Activated T-helper 17 cell treated with anti-CD3 and anti-CD28 coated beads, Interleukin-2, amount 50 U/mL, for 72 hours (primary cell): Measurements from ENCODE around the gene ZNF646. TPM values are rescaled to one million over a fixed set of nuclear protein-coding genes. Genes with fewer than 3 reads are reported as not detected.

ENCODE experiments used
- ATAC-seq: fragments of 150-1000 bp; cut with Tn5 transposase; replicated peaks from 2 replicates; pipeline ENCODE4 v1.10.0; 2021; ENCODE audit warnings: mild to moderate bottlenecking, moderate library complexity
- H3K27ac Mint-ChIP-seq: one replicate; pipeline ENCODE4 v1.8.0; 2022; ENCODE audit warnings: mixed read lengths
- H3K27me3 Mint-ChIP-seq: one replicate; pipeline ENCODE4 v1.8.0; 2022; ENCODE audit warnings: mixed read lengths
- H3K36me3 Mint-ChIP-seq: one replicate; pipeline ENCODE4 v1.8.0; 2022; ENCODE audit warnings: low read depth, mild to moderate bottlenecking, mixed read lengths
- H3K4me1 Mint-ChIP-seq: one replicate; pipeline ENCODE4 v1.8.0; 2022; ENCODE audit warnings: mixed read lengths
- H3K4me3 Mint-ChIP-seq: one replicate; pipeline ENCODE4 v1.8.0; 2022; ENCODE audit warnings: mild to moderate bottlenecking, mixed read lengths
- H3K9me3 Mint-ChIP-seq: one replicate; pipeline ENCODE4 v1.8.0; 2022; ENCODE audit warnings: mixed read lengths
- total RNA-seq, 2 donors: library from RNA; stranded (reverse); gene quantifications; one replicate each; pipeline ENCODE4 v1.2.3, GENCODE V29; 2022

Gene ZNF646, protein sequence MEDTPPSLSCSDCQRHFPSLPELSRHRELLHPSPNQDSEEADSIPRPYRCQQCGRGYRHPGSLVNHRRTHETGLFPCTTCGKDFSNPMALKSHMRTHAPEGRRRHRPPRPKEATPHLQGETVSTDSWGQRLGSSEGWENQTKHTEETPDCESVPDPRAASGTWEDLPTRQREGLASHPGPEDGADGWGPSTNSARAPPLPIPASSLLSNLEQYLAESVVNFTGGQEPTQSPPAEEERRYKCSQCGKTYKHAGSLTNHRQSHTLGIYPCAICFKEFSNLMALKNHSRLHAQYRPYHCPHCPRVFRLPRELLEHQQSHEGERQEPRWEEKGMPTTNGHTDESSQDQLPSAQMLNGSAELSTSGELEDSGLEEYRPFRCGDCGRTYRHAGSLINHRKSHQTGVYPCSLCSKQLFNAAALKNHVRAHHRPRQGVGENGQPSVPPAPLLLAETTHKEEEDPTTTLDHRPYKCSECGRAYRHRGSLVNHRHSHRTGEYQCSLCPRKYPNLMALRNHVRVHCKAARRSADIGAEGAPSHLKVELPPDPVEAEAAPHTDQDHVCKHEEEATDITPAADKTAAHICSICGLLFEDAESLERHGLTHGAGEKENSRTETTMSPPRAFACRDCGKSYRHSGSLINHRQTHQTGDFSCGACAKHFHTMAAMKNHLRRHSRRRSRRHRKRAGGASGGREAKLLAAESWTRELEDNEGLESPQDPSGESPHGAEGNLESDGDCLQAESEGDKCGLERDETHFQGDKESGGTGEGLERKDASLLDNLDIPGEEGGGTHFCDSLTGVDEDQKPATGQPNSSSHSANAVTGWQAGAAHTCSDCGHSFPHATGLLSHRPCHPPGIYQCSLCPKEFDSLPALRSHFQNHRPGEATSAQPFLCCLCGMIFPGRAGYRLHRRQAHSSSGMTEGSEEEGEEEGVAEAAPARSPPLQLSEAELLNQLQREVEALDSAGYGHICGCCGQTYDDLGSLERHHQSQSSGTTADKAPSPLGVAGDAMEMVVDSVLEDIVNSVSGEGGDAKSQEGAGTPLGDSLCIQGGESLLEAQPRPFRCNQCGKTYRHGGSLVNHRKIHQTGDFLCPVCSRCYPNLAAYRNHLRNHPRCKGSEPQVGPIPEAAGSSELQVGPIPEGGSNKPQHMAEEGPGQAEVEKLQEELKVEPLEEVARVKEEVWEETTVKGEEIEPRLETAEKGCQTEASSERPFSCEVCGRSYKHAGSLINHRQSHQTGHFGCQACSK (N-terminal part only)
- total RNA-seq: 10 to 100 TPM; 19.6 to 29.7 TPM

DNA sequence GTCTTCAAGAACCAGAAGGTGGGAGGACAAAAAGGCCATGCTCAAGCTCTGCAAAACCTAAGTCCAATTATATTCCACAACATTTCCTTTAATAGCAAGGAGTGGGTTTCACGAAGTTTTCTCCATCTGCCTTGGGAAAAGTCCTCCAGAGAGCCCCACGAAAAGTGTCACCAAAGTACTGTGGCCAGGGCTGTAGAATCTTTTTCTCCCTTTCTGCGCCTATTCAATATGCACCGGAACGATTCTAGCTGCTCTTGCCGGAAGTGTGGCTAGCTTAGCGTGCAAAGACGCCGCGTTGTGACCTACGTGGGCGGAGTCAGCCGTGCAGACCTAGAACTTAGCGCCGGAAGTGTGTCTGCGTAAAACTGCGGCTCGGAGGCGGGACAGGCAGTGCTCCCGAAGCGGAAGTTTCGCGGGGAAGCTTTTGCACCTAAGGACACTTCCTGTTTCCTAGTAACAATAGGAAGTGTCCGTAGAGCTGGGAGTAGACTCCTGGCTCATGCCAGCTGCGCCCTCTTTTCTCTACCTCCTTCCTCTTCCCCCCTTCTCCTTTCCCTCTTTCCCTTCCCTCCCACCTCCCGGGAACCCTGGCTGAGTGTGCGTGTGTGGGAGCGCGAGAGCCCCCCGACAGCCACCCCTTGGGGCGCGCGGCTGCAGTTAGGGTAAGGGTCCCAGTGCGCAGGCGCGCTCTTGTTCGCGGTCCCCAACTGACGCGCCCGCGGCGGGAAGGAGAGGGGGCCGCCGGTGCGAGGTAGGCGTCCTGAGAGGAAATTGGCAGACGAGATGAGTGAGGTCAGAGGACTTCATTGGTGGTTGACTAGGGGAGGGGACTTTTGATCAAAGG, at the start of gene ZNF646, which contains the start of gene ZNF668:
ZNF646 (plus strand) TSS at position 453 of the 844 bp plus-strand sequence. CDS start 1,903 bp downstream, outside the sequence.
ZNF668 (minus strand) TSS at position 271 of the 844 bp plus-strand sequence. CDS start 9,781 bp downstream, outside the sequence.
- Mint-ChIP-seq H3K4me1 (peaks cover 22% of the 10 kb centered on the region), H3K9me3 (no peaks in the 10 kb centered on the region), H3K27me3 (no peaks in the 10 kb centered on the region), H3K27ac (peak within 1 kb of the TSS; percentile 95), H3K36me3 (peaks cover 56% of the 10 kb centered on the region), H3K4me3 (peak within 1 kb of the TSS; percentile 93)
- ATAC-seq: peak; percentile 88

DNA sequence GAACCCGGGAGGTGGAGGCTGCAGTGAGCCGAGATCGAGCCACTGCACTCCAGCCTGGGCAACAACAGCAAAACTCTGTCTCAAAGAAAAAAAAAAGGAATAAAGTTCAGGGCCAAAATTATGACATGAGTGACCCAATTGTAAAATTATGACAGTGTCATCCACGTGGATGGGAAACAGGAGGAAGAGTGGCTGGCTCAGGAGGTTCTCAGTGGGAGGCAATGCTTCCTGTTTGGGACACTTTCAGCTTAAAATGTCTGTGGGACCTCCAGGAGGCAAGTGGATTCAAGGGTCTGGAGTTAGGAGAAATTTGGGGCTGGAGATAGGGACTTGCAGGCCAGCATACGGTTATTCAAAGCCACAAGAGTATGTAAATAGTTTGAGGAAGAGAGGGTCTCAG, 48.9 kb upstream of the ZNF646 start:
- Mint-ChIP-seq H3K27me3 (no peaks in the 10 kb centered on the region), H3K4me1 (no peaks in the 10 kb centered on the region), H3K4me3 (no peak overlapping the region), H3K27ac (no peak overlapping the region), H3K9me3 (no peaks in the 10 kb centered on the region), H3K36me3 (no peaks in the 10 kb centered on the region)
- no peak for ATAC-seq

DNA sequence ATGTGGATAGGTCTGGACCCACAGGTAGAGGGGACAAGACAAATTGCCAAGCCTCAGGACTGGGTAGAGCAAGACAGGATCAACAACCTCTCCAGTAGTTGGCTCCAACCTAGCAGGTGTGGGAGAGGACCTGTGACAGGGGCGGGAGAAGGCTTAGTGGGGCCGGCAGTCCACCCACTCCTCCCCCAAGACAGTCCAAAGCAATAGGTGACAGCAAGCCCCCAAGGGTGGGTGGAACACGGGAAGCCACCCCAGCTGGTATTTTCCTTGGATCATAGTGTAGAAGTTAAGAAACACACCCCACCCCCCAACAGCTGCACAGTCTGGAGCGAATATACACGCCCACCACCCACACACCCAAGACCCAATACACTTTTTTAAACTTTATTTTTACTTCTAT, 45.0 kb upstream of the ZNF646 start:
- Mint-ChIP-seq H3K36me3 (peaks cover 18% of the 10 kb centered on the region), H3K9me3 (no peaks in the 10 kb centered on the region), H3K4me3 (no peak overlapping the region), H3K27me3 (no peaks in the 10 kb centered on the region), H3K4me1 (no peaks in the 10 kb centered on the region), H3K27ac (no peak overlapping the region)
- no peak for ATAC-seq

DNA sequence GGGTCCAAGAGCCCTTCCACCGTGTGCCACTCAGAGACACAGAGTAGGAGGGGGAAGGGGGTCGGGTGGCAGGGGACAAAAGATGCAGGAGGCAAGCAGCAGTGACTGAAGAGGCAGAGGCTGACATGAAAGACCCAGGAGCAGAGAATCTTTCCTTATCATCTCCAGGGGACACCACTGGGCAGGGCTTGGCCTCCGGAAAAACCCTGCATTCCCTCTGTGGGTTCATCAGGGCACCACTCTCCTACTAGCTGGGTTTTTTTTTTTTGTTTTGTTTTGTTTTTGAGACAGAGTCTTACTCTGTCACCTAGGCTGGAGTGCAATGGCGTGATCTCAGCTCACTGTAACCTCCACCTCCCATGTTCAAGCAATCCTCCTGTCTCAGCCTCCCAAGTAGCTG, 42.9 kb upstream of the ZNF646 start:
- Mint-ChIP-seq H3K27ac (no peak overlapping the region), H3K36me3 (peaks cover 38% of the 10 kb centered on the region), H3K4me1 (no peaks in the 10 kb centered on the region), H3K4me3 (peak overlapping the region; percentile 89), H3K9me3 (no peaks in the 10 kb centered on the region), H3K27me3 (no peaks in the 10 kb centered on the region)
- no peak for ATAC-seq

DNA sequence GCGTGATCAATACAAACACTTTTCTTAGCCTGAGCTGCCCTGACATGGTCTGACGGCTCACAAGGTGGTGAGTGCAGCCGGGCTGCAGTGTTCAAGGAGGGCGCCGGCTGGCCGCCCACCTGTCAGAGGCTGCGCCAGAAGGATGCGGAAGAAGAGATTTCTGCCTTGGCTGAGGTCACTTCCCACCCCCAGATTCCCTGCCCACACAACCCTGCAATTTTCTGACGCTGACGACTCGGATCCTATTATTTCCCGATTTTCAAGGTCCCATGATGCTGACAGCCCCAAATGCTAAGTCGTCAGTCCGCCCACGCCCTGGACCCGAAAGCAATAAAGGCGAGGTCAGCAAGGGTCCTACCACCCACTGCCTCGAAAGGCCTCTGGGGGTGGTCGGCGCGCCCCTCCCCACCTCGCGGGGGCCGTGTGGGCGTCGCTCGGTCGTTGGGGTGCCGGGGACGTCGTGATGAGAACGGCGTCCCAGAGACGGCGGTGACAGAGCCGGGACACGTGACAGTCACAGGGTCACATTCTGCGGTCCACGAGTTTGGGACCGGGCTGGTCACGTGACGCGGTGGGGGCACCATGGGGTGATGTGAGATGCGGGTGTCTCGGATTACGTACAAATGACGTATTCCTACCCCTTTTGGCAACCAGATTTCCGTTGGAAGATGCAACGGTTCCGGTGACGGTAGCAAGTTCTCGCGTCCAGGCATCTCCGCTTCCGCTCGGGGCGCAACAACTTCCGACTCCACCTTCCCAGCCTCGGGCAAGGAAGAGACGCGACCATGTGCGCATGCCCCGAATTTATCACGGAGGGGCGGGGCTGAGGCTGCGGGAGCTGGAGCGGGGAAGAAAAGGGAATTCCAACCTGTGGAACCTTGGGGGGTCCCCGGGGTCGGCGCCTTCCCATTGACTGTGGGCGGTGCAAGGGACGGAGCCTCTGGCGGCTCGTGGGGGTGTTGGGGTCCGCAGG, 41.2 kb upstream of the ZNF646 start, which contains the start of gene STX4:
STX4 (plus strand) TSS at position 823 of the 973 bp plus-strand sequence. CDS start 248 bp downstream, outside the sequence.
- Mint-ChIP-seq H3K4me3 (peak within 1 kb of the TSS; percentile 89), H3K9me3 (no peaks in the 10 kb centered on the region), H3K27ac (peak within 1 kb of the TSS; percentile 91), H3K4me1 (peaks cover 6% of the 10 kb centered on the region), H3K27me3 (no peaks in the 10 kb centered on the region), H3K36me3 (peaks cover 51% of the 10 kb centered on the region)
- peak; percentile 90 for ATAC-seq

DNA sequence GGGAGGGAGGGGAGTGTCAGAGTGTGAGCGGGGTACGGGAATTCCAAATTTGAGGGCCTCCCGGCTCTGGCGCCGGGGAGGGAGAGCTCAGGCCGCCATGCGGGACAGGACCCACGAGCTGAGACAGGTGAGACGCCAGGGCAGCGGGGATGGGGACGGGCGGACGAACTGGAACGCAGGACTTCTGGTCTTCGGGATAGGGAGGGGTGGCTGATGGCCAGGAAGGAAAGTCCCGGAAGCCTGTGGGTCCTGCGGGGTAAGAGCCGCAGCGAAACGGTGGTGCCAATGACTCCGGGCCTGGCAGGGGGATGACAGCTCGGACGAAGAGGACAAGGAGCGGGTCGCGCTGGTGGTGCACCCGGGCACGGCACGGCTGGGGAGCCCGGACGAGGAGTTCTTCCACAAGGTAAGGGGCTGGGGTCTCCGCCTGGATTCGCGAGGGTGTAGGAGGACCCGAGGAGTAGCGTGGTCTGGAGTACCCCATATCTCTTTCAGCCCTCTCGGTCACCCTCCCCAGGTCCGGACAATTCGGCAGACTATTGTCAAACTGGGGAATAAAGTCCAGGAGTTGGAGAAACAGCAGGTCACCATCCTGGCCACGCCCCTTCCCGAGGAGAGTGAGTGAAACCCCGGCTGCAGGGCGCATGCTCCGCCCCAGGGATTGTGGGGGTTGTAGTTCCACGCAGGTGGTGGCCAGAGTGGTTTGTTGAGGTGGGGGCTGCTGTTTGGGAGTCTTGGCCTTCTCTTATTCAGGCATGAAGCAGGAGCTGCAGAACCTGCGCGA, 40.3 kb upstream of the ZNF646 start:
- peaks cover 6% of the 10 kb centered on the region for H3K4me1 Mint-ChIP-seq
- ATAC-seq: peak; percentile 57
- no peaks in the 10 kb centered on the region for H3K27me3 Mint-ChIP-seq

DNA sequence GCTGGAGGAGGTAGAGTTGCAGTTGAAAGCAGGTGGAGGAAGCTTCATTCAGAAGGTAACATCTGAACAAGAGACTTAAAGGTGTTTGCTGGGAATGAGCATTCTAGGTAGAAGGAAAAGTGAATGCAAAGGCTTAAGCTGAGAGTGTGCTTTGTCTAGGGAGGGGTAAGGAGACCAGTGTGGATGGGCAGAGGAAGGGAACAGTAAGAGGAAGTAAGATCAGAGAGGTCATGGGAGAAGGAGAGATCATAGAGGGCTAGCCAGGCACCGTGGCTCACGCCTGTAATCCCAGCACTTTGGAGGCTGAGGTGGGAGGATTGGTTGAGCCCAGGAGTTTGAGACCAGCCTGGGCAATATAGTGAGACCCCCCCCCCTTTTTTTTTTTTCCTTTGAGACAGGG, 37.5 kb upstream of the ZNF646 start:
- no peak for ATAC-seq
- peaks cover 6% of the 10 kb centered on the region for H3K4me1 Mint-ChIP-seq
- no peak overlapping the region for H3K27ac Mint-ChIP-seq
- peaks cover 86% of the 10 kb centered on the region for H3K36me3 Mint-ChIP-seq
- H3K4me3 Mint-ChIP-seq: no peak overlapping the region
- no peaks in the 10 kb centered on the region for H3K9me3 Mint-ChIP-seq
- H3K27me3 Mint-ChIP-seq: no peaks in the 10 kb centered on the region

More for the DNA sequence above, 40.3 kb upstream of the ZNF646 start:
- Mint-ChIP-seq H3K27ac (peak overlapping the region; percentile 91), H3K4me3 (peak overlapping the region; percentile 89), H3K36me3 (peaks cover 60% of the 10 kb centered on the region), H3K9me3 (no peaks in the 10 kb centered on the region)

DNA sequence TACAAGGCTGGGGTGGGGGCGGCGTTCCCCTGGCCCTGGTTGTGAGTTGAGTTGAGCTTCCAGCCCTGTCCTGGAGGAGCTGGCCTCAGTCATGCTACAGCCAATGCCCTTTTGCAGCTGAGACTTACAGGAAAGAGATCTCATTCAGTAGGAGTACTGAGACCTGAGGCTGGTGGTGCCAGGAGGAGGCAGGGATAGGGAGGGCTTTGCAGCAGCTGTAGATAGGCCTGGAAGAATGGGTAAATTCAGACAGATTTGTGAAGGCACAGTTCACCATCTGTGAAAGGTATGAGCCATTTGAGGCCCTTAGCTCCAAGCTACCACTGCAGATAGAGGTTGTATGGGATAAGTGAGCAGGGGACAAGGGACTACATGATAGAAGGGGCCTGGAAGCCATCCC, 35.2 kb upstream of the ZNF646 start:
- Mint-ChIP-seq H3K27ac (no peak overlapping the region), H3K27me3 (no peaks in the 10 kb centered on the region)
- ATAC-seq: no peak

DNA sequence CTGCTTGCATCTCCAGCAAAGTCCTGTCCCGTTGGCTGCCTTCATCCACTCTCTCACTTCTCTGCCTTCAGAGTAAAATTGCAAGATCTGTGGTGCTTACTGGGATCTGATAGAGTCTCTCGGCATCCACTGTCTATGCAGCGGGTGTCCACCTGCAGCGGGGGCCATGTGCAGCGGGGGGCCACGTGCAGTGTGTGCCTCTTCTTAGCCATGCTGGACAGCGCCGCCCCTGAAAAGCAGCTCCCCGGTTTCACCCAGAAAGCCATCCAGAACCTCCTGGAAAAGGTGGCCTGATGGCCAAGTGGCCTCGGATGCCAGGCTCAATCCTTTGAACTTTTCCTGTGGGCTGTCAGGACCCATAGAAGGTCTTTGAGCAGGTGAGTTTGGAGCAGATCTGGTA, 31.4 kb upstream of the ZNF646 start:
- Mint-ChIP-seq H3K36me3 (peaks cover 50% of the 10 kb centered on the region), H3K9me3 (no peaks in the 10 kb centered on the region), H3K27ac (no peak overlapping the region), H3K4me1 (peaks cover 5% of the 10 kb centered on the region), H3K4me3 (no peak overlapping the region), H3K27me3 (no peaks in the 10 kb centered on the region)
- ATAC-seq: no peak

More for the DNA sequence above, 35.2 kb upstream of the ZNF646 start:
- Mint-ChIP-seq H3K9me3 (no peaks in the 10 kb centered on the region), H3K36me3 (peaks cover 85% of the 10 kb centered on the region), H3K4me3 (no peak overlapping the region), H3K4me1 (peaks cover 6% of the 10 kb centered on the region)

DNA sequence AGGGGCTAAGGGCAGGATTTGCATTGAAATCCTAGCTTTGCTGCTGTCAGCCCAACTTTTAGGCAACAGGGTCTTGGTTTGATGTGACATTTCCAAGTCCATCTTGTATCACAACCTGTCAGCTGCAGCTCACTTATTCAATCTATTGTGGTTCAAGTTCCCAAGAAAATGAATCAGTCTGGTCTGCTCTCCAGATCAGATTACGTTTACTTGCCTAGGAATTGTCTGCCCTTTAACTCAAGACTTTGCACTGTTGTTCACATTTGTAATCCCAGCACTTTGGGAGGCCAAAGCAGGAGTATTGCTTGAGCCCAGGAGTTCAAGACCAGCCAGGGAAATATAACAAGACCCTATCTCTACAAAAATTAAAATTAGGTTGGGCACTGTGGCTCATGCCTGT, 30.9 kb upstream of the ZNF646 start:
- Mint-ChIP-seq H3K9me3 (no peaks in the 10 kb centered on the region), H3K36me3 (peaks cover 45% of the 10 kb centered on the region), H3K27me3 (no peaks in the 10 kb centered on the region)

DNA sequence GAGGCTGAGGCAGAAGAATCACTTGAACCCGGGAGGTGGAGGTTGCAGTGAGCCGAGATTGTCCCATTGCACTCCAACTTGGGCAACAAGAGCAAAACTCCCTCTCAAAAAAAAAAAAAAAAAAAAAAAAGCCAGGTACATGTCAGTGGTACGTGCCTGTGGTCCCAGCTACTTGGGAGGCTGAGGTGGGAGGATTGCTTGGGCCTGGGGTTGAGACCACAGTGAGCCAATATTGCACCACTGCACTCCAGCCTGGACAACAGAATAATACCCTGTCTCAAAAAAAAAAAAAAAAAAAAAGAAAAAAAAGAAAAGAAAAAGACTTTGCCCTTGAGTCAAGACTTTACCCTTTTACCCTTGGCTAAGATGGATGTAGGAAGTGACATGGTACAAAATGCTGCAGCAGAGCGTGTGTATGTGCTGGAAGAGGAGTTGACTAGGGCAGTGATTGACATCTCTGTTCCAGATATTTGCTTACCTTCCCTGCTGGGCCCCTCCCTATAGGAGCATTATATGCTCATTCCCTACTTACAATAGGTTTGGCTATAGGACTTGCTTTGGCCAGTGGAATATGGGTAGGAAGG, 30.2 kb upstream of the ZNF646 start:
- H3K36me3 Mint-ChIP-seq: peaks cover 39% of the 10 kb centered on the region
- no peaks in the 10 kb centered on the region for H3K27me3 Mint-ChIP-seq
- H3K4me1 Mint-ChIP-seq: peaks cover 5% of the 10 kb centered on the region
- no peaks in the 10 kb centered on the region for H3K9me3 Mint-ChIP-seq
- H3K27ac Mint-ChIP-seq: no peak overlapping the region
- no peak for ATAC-seq
- H3K4me3 Mint-ChIP-seq: no peak overlapping the region

More for the DNA sequence above, 30.9 kb upstream of the ZNF646 start:
- Mint-ChIP-seq H3K27ac (no peak overlapping the region), H3K4me1 (peaks cover 5% of the 10 kb centered on the region), H3K4me3 (no peak overlapping the region)
- no peak for ATAC-seq
